NT2/D1 (cell line): ENCODE data around the gene PIR.

Experiments
- SUZ12 ChIP-seq: IDR thresholded peaks from 2 replicates; pipeline ENCODE4 v1.6.1; 2011; ENCODE audit not compliant: insufficient read length, insufficient read depth; ENCODE audit errors: extremely low read depth
- YY1 ChIP-seq: IDR thresholded peaks from 2 replicates; pipeline ENCODE4 v1.6.1; 2011; ENCODE audit not compliant: insufficient read length, insufficient read depth

GRCh38 chrX:15410430-15410829 is 82.7 kb downstream of the PIR start:
- TF ChIP-seq SUZ12 = no peak
- no peak for TF ChIP-seq YY1
